ENCODE data around the gene DERL3.

DERL3 gene

DNA sequence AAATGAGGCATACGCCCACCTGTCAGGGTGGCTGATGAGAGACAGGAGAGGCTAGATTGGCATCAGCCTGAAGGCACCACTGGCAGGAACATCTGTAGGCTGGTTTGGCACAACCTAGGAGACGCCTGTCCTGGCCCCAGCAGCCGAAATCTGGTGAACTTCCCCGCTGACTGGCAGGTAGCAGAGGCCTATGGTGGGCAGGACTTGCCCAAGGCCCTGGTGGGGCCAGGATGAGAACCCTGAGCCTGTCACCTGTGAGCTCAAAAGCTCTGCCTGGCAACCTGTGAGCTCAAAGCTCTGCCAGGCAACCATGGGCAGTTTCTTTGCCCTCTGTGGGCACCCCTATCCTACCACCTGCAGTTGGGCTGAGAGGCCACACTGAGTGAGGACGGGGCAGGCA lies 2.5 kb downstream of the DERL3 start:
- no peak for DNase-seq (ENCODE audit: low read depth)
- H3K36me3 ChIP-seq (ENCODE audit: control insufficient read depth, insufficient read depth, low read length, severe bottlenecking) = peaks cover 24% of the 10 kb centered on the region
- H3K9me3 ChIP-seq (ENCODE audit: control insufficient read depth, low read length) = no peaks in the 10 kb centered on the region
- no peaks in the 10 kb centered on the region for H3K27me3 ChIP-seq (replicated peaks; ENCODE audit: control insufficient read depth, insufficient read depth, low read length)
- H3K9ac ChIP-seq (ENCODE audit: low read length) = no peak overlapping the region
- H3K4me3 ChIP-seq (ENCODE audit: low read length) = no peak overlapping the region
- H3K4me1 ChIP-seq (ENCODE audit: control insufficient read depth, insufficient read depth, low read length) = peaks cover 5% of the 10 kb centered on the region

DNA sequence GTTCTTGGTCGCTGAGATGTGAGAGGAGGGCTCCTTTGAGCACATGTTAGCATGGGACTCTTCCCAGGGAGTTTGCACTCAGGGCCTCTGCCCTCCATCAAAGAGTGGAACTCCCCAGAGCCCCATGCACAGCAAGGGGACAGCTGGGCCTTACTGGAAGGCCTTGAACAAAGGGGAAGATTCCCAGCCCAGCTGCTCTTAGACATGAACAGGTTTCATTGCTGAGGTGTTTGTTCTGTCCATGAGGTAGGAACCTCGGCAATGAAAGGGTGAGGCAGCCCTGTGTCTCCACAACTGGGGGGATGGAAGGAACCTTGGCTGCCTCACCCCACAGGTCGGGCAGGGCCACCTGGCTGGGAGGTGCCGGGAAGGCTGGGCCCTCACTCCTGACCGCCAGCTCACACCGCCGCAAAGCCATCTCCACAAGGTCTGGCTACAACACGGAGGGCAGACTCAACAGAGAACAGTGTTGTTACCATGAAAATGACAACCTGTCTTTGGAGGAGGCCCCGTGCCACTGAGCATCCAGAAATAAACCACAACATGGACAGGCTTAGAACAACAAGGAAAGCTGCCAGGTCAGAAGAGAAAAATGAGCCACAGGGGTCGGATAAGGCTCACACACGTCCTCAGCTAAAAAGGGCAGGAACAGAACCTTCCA lies 3.2 kb downstream of the DERL3 start:
- Histone ChIP-seq H3K4me1 (ENCODE audit: control insufficient read depth, insufficient read depth, low read length) (peaks cover 5% of the 10 kb centered on the region), H3K4me3 (ENCODE audit: low read length) (no peak overlapping the region), H3K9ac (ENCODE audit: low read length) (no peak overlapping the region), H3K36me3 (ENCODE audit: control insufficient read depth, insufficient read depth, low read length, severe bottlenecking) (peaks cover 24% of the 10 kb centered on the region), H3K27me3 (replicated peaks; ENCODE audit: control insufficient read depth, insufficient read depth, low read length) (no peaks in the 10 kb centered on the region), H3K9me3 (ENCODE audit: control insufficient read depth, low read length) (no peaks in the 10 kb centered on the region)
- DNase-seq (ENCODE audit: low read depth) = no peak

GRCh38 chr22:23834793-23835483 lies 3.9 kb downstream of the DERL3 start:
- Histone ChIP-seq H3K36me3 (ENCODE audit: control insufficient read depth, insufficient read depth, low read length, severe bottlenecking) (peaks cover 24% of the 10 kb centered on the region), H3K4me1 (ENCODE audit: control insufficient read depth, insufficient read depth, low read length) (peaks cover 9% of the 10 kb centered on the region), H3K27me3 (replicated peaks; ENCODE audit: control insufficient read depth, insufficient read depth, low read length) (no peaks in the 10 kb centered on the region), H3K9me3 (ENCODE audit: control insufficient read depth, low read length) (no peaks in the 10 kb centered on the region), H3K9ac (ENCODE audit: low read length) (no peak overlapping the region), H3K4me3 (ENCODE audit: low read length) (no peak overlapping the region)
- DNase-seq (ENCODE audit: low read depth) = no peak

- H3K9ac ChIP-seq (ENCODE audit: low read length) = no peak overlapping the region
- no peak for DNase-seq (ENCODE audit: low read depth)
- H3K4me3 ChIP-seq (ENCODE audit: low read length) = no peak overlapping the region
- H3K36me3 ChIP-seq (ENCODE audit: control insufficient read depth, insufficient read depth, low read length, severe bottlenecking) = peaks cover 24% of the 10 kb centered on the region
- peaks cover 13% of the 10 kb centered on the region for H3K4me1 ChIP-seq (ENCODE audit: control insufficient read depth, insufficient read depth, low read length)
- H3K27me3 ChIP-seq (replicated peaks; ENCODE audit: control insufficient read depth, insufficient read depth, low read length) = no peaks in the 10 kb centered on the region
- H3K9me3 ChIP-seq (ENCODE audit: control insufficient read depth, low read length) = no peaks in the 10 kb centered on the region
These were observed 4.4 kb downstream of the DERL3 start for GRCh38 chr22:23834406-23834792.

- peaks cover 17% of the 10 kb centered on the region for H3K4me1 ChIP-seq (ENCODE audit: control insufficient read depth, insufficient read depth, low read length)
- peaks cover 24% of the 10 kb centered on the region for H3K36me3 ChIP-seq (ENCODE audit: control insufficient read depth, insufficient read depth, low read length, severe bottlenecking)
- DNase-seq (ENCODE audit: low read depth) = no peak
These were observed 4.9 kb downstream of the DERL3 start for GRCh38 chr22:23833911-23834317.

GRCh38 chr22:23833017-23833751 lies 5.6 kb downstream of the DERL3 start:
- Histone ChIP-seq H3K9me3 (ENCODE audit: control insufficient read depth, low read length) (no peaks in the 10 kb centered on the region), H3K4me3 (ENCODE audit: low read length) (no peak overlapping the region), H3K9ac (ENCODE audit: low read length) (no peak overlapping the region), H3K36me3 (ENCODE audit: control insufficient read depth, insufficient read depth, low read length, severe bottlenecking) (peaks cover 24% of the 10 kb centered on the region), H3K4me1 (ENCODE audit: control insufficient read depth, insufficient read depth, low read length) (peaks cover 20% of the 10 kb centered on the region), H3K27me3 (replicated peaks; ENCODE audit: control insufficient read depth, insufficient read depth, low read length) (no peaks in the 10 kb centered on the region)
- no peak for DNase-seq (ENCODE audit: low read depth)

More at GRCh38 chr22:23833911-23834317, 4.9 kb downstream of the DERL3 start:
- Histone ChIP-seq H3K9ac (ENCODE audit: low read length) (no peak overlapping the region), H3K9me3 (ENCODE audit: control insufficient read depth, low read length) (no peaks in the 10 kb centered on the region), H3K4me3 (ENCODE audit: low read length) (no peak overlapping the region), H3K27me3 (replicated peaks; ENCODE audit: control insufficient read depth, insufficient read depth, low read length) (no peaks in the 10 kb centered on the region)

DNA sequence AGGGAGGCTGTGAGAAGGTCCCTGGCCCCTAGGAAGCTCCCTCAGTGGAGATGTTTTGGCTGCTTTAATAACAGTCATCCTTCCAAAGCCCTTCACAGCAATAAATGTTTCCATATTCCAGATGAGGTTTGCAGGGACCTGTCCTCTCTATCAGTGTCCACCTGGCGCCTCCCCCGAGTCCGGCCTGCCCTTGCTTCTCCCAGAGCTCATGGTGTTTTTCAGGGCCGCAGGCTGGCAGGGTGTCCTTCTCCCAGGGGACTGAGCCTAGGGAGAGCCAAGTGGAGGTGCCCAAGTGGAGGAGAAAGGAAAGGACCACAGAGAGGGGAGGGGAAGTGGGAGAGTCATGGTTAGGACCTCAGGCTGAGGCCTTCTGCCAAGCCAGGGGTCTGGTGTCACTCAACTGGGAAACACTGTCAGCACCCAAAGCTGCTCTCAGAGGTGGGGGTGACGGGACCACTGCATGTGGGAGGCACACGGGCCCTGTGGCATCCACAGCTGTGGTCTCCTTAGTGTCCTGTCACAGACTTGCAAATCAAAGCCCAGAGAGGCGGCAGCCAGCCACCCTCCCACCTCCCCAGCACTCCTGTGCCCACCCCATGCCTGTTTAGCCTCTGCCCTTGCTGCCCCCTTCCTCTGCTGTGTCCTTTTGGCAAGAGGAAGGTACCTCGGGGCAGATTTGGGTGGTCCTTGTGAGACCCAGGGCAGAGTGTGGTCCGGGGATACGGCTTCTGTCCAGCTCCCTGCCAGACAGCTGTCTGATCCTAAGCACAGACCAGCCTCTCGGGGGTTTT lies 6.4 kb downstream of the DERL3 start:
- Histone ChIP-seq H3K9ac (ENCODE audit: low read length) (no peak overlapping the region), H3K27me3 (replicated peaks; ENCODE audit: control insufficient read depth, insufficient read depth, low read length) (no peaks in the 10 kb centered on the region), H3K9me3 (ENCODE audit: control insufficient read depth, low read length) (no peaks in the 10 kb centered on the region), H3K4me1 (ENCODE audit: control insufficient read depth, insufficient read depth, low read length) (peaks cover 22% of the 10 kb centered on the region), H3K36me3 (ENCODE audit: control insufficient read depth, insufficient read depth, low read length, severe bottlenecking) (peaks cover 28% of the 10 kb centered on the region), H3K4me3 (ENCODE audit: low read length) (no peak overlapping the region)
- DNase-seq (ENCODE audit: low read depth) = no peak

GRCh38 chr22:23831781-23832180 lies 7.0 kb downstream of the DERL3 start:
- H3K27me3 ChIP-seq (replicated peaks; ENCODE audit: control insufficient read depth, insufficient read depth, low read length) = no peaks in the 10 kb centered on the region
- no peak for DNase-seq (ENCODE audit: low read depth)
- H3K36me3 ChIP-seq (ENCODE audit: control insufficient read depth, insufficient read depth, low read length, severe bottlenecking) = peaks cover 34% of the 10 kb centered on the region
- peaks cover 28% of the 10 kb centered on the region for H3K4me1 ChIP-seq (ENCODE audit: control insufficient read depth, insufficient read depth, low read length)
- H3K9ac ChIP-seq (ENCODE audit: low read length) = no peak overlapping the region
- no peak overlapping the region for H3K4me3 ChIP-seq (ENCODE audit: low read length)
- no peaks in the 10 kb centered on the region for H3K9me3 ChIP-seq (ENCODE audit: control insufficient read depth, low read length)

DNA sequence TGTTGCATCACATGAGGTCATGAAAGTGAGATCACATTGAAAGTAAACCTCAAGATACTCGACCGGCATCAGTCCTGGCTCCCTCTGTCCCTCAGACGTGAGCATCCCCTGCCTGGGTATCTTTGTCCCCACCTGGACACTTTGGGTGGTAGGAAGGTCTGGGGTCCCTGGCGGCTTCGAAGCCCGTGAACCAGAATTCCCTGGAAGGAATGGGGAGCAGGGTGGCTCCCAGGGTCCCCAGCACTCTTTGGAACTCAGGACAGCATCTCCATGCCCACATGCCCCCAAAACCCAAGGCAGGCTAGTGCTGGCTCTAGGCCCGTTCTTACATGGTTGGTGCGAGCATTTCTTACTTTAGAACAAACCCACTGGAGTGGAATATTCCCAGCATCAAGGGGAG lies 7.5 kb downstream of the DERL3 start:
- H3K4me3 ChIP-seq (ENCODE audit: low read length) = no peak overlapping the region
- DNase-seq (ENCODE audit: low read depth) = no peak
- no peaks in the 10 kb centered on the region for H3K9me3 ChIP-seq (ENCODE audit: control insufficient read depth, low read length)
- H3K4me1 ChIP-seq (ENCODE audit: control insufficient read depth, insufficient read depth, low read length) = peaks cover 33% of the 10 kb centered on the region
- no peaks in the 10 kb centered on the region for H3K27me3 ChIP-seq (replicated peaks; ENCODE audit: control insufficient read depth, insufficient read depth, low read length)
- H3K36me3 ChIP-seq (ENCODE audit: control insufficient read depth, insufficient read depth, low read length, severe bottlenecking) = peaks cover 38% of the 10 kb centered on the region
- no peak overlapping the region for H3K9ac ChIP-seq (ENCODE audit: low read length)

GRCh38 chr22:23829845-23830372 lies 8.9 kb downstream of the DERL3 start:
- H3K9ac ChIP-seq (ENCODE audit: low read length) = no peak overlapping the region
- peaks cover 39% of the 10 kb centered on the region for H3K4me1 ChIP-seq (ENCODE audit: control insufficient read depth, insufficient read depth, low read length)
- H3K36me3 ChIP-seq (ENCODE audit: control insufficient read depth, insufficient read depth, low read length, severe bottlenecking) = peaks cover 42% of the 10 kb centered on the region
- no peaks in the 10 kb centered on the region for H3K27me3 ChIP-seq (replicated peaks; ENCODE audit: control insufficient read depth, insufficient read depth, low read length)
- no peaks in the 10 kb centered on the region for H3K9me3 ChIP-seq (ENCODE audit: control insufficient read depth, low read length)
- H3K4me3 ChIP-seq (ENCODE audit: low read length) = peak overlapping the region; percentile 21
- DNase-seq (ENCODE audit: low read depth) = peak; percentile 93

Measured in adipocyte (in vitro differentiated cells).